IMR-90 (cell line): Measurements from ENCODE around the gene OAS1. TPM values are rescaled to one million over a fixed set of nuclear protein-coding genes. Genes with fewer than 3 reads are reported as not detected.

Experiments used
- ATAC-seq: fragments of 200-7000 bp; cut with Tn5 transposase; 2 replicates; pipeline ENCODE4 v1.9.1; 2020; ENCODE audit warnings: low read depth, mild to moderate bottlenecking, moderate library complexity
- BruUV-seq: library from RNA; stranded (reverse); fragments of 400-500 nt; replicated peaks from 2 replicates; lab custom pipeline; 2021; lab: Mats Ljungman, UMichigan
- CTCF ChIA-PET: fragments of 300-600 bp; formaldehyde crosslinking; extraction: SDS; loops from one replicate; lab custom pipeline; 2021; ENCODE audit warnings: antibody characterized with exemption; lab: Yijun Ruan, JAX
- POLR2A ChIA-PET: fragments of 300-600 bp; sonication (Branson Sonifier 250); formaldehyde crosslinking; loops from one replicate; lab custom pipeline; 2022; ENCODE audit warnings: antibody characterized with exemption; ENCODE audit not compliant: unreplicated experiment; lab: Charles Lee
- DNase-seq: peaks from one replicate; pipeline ENCODE4 v3.0.0; 2013
- H2AFZ ChIP-seq: replicated peaks from 2 replicates; pipeline ENCODE3; 2013; ENCODE audit warnings: low read length, mild to moderate bottlenecking; ENCODE audit not compliant: poor library complexity
- H2AK5ac ChIP-seq: 2 replicates; pipeline ENCODE4 v1.6.1; 2013; ENCODE audit warnings: low read depth, low read length, inconsistent platforms
- H2AK9ac ChIP-seq: replicated peaks from 2 replicates; pipeline ENCODE3; 2013; ENCODE audit warnings: mild to moderate bottlenecking, low read depth, low read length, moderate library complexity; ENCODE audit not compliant: poor library complexity
- H2BK120ac ChIP-seq: 2 replicates; pipeline ENCODE4 v1.6.1; 2013; ENCODE audit warnings: low read depth, low read length, inconsistent platforms
- H2BK15ac ChIP-seq: 3 replicates; pipeline ENCODE4 v1.6.1; 2013; ENCODE audit warnings: low read depth, low read length, inconsistent platforms
- H2BK20ac ChIP-seq: 2 replicates; pipeline ENCODE4 v1.6.1; 2013; ENCODE audit warnings: low read depth, mild to moderate bottlenecking, inconsistent platforms, low read length, moderate library complexity
- H2BK5ac ChIP-seq: 2 replicates; pipeline ENCODE4 v1.6.1; 2013; ENCODE audit warnings: mild to moderate bottlenecking, low read depth, low read length, inconsistent platforms; ENCODE audit not compliant: poor library complexity, severe bottlenecking
- H3K14ac ChIP-seq: replicated peaks from 2 replicates; pipeline ENCODE4 v1.6.1; 2013; ENCODE audit warnings: low read depth, low read length, inconsistent platforms
- H3K18ac ChIP-seq: 2 replicates; pipeline ENCODE4 v1.6.1; 2013; ENCODE audit warnings: low read depth, low read length, control low read depth
- H3K23ac ChIP-seq: 2 replicates; pipeline ENCODE4 v1.6.1; 2013; ENCODE audit warnings: low read depth, low read length, inconsistent platforms
- H3K27ac ChIP-seq: 2 replicates; pipeline ENCODE4 v1.5.1; 2013; ENCODE audit warnings: mild to moderate bottlenecking, control low read depth, low read length; ENCODE audit not compliant: insufficient read depth
- H3K27me3 ChIP-seq: 2 replicates; pipeline ENCODE4 v1.6.1; 2013; ENCODE audit warnings: low read length; ENCODE audit not compliant: control insufficient read depth, insufficient read depth
- H3K36me3 ChIP-seq: 2 replicates; pipeline ENCODE4 v1.6.1; 2013; ENCODE audit warnings: low read length, mixed read lengths; ENCODE audit not compliant: control insufficient read depth, insufficient read depth
- H3K4ac ChIP-seq: 2 replicates; pipeline ENCODE4 v1.6.1; 2013; ENCODE audit warnings: low read depth, low read length, inconsistent platforms
- H3K4me1 ChIP-seq: 2 replicates; pipeline ENCODE4 v1.6.1; 2013; ENCODE audit warnings: low read length, mixed read lengths; ENCODE audit not compliant: control insufficient read depth, insufficient read depth
- H3K4me2 ChIP-seq: 2 replicates; pipeline ENCODE4 v1.6.1; 2013; ENCODE audit warnings: low read depth, mild to moderate bottlenecking, control low read depth, low read length, moderate library complexity
- H3K4me3 ChIP-seq: 2 replicates; pipeline ENCODE4 v1.5.1; 2013; ENCODE audit warnings: low read depth, mild to moderate bottlenecking, control low read depth, low read length, moderate library complexity; ENCODE audit not compliant: insufficient read depth
- H3K56ac ChIP-seq: 2 replicates; pipeline ENCODE4 v1.6.1; 2013; ENCODE audit warnings: low read length, inconsistent platforms; ENCODE audit not compliant: insufficient read depth; ENCODE audit errors: extremely low read depth
- H3K79me1 ChIP-seq, 2 experiments: 2 replicates each; pipeline ENCODE4 v1.6.1; 2013; ENCODE audit warnings: low read length in 2 of 2, inconsistent platforms in 1 of 2, low read depth in 1 of 2
- H3K9ac ChIP-seq: 2 replicates; pipeline ENCODE4 v1.6.1; 2013; ENCODE audit warnings: low read depth, low read length, control low read depth
- H3K9me1 ChIP-seq: 2 replicates; pipeline ENCODE4 v1.6.1; 2013; ENCODE audit warnings: low read length, inconsistent platforms; ENCODE audit not compliant: insufficient read depth
- H3K9me3 ChIP-seq: 2 replicates; pipeline ENCODE4 v1.6.1; 2013; ENCODE audit warnings: low read length; ENCODE audit not compliant: control insufficient read depth, insufficient read depth
- H4K20me1 ChIP-seq: 2 replicates; pipeline ENCODE4 v1.6.1; 2013; ENCODE audit warnings: low read length, inconsistent platforms; ENCODE audit not compliant: insufficient read depth
- H4K5ac ChIP-seq: 2 replicates; pipeline ENCODE4 v1.6.1; 2013; ENCODE audit warnings: mild to moderate bottlenecking, low read depth, low read length, control low read depth
- H4K8ac ChIP-seq, 2 experiments: 2 replicates each; pipeline ENCODE4 v1.6.1; 2013; ENCODE audit warnings: low read depth in 2 of 2, low read length in 2 of 2, control low read depth in 1 of 2, inconsistent platforms in 1 of 2
- H4K91ac ChIP-seq: 2 replicates; pipeline ENCODE4 v1.6.1; 2013; ENCODE audit warnings: low read depth, low read length, inconsistent platforms; ENCODE audit not compliant: insufficient read depth
- BHLHE40 ChIP-seq: fragments of 150-350 bp; IDR thresholded peaks from 2 replicates; pipeline ENCODE4 v1.6.1; 2016; ENCODE audit warnings: mild to moderate bottlenecking, low read depth, low read length
- MAFK ChIP-seq: IDR thresholded peaks from 2 replicates; pipeline ENCODE4 v1.6.1; 2012; ENCODE audit warnings: low read depth, low read length, improper control_type of control experiment
- WGBS, 2 experiments: methylation state at CpG; one replicate each; pipeline versions ENCODE4 v1.1.5 to v1.1.7; 2013; ENCODE audit warnings: missing lambda C conversion rate in 2 of 2; ENCODE audit not compliant: insufficient read length in 1 of 2; ENCODE audit errors: extremely low coverage in 2 of 2; 5-methylcytosine and 5-hydroxymethylcytosine counted together
- dilution Hi-C: fragments of 300-500 bp; cut with HindIII; formaldehyde crosslinking; loops from one replicate; pipeline ENCODE4 v1.14.3; 2018; ENCODE audit warnings: low sequenced_read_pairs; ENCODE audit not compliant: unreplicated experiment
- in situ Hi-C: fragments of 300-500 bp; cut with MboI; formaldehyde crosslinking; loops from 3 replicates; pipeline ENCODE4 v1.14.3; 2019; ENCODE audit warnings: low sequenced_read_pairs, inconsistent platforms, mixed read lengths
- intact Hi-C: fragments of 100-400 bp; cut with micrococcal nuclease; formaldehyde crosslinking; loops from 2 replicates; pipeline ENCODE4 v1.10.0; 2022
- polyA plus RNA-seq, 3 experiments: library from polyadenylated mRNA; depleted of rRNA; stranded (reverse); fragments of >200 nt; gene quantifications; 2 replicates each; pipeline ENCODE4 v1.2.3, GENCODE V29; 2012; ENCODE audit warnings: low replicate concordance in 1 of 3
- total RNA-seq: library from RNA; depleted of rRNA; stranded (reverse); fragments of >200 nt; gene quantifications from 2 replicates; pipeline ENCODE4 v1.2.3, GENCODE V29; 2012

Gene OAS1
- total and polyA plus RNA-seq, 2 of the 4 experiments (the other 2 are of a cell fraction): not detected

GRCh38 chr12:112927925-112928324 lies 21.2 kb downstream of the OAS1 start:
- Histone ChIP-seq H2AK5ac (no peak overlapping the region), H3K56ac (no peak overlapping the region), H4K20me1 (no peaks in the 10 kb centered on the region), H2BK120ac (no peak overlapping the region), H3K36me3 (no peaks in the 10 kb centered on the region), H2BK20ac (no peak overlapping the region), H3K4me3 (no peak overlapping the region), H3K9ac (no peak overlapping the region), H3K9me1 (no peaks in the 10 kb centered on the region), H3K79me1 (no peaks in the 10 kb centered on the region), H2AFZ (no peak overlapping the region), H3K23ac (no peak overlapping the region), H3K9me3 (no peaks in the 10 kb centered on the region), H3K4me2 (no peak overlapping the region), H4K8ac (no peak overlapping the region), H3K14ac (no peak overlapping the region), H2BK5ac (no peak overlapping the region), H4K91ac (no peak overlapping the region), H3K18ac (no peak overlapping the region), H3K4ac (no peak overlapping the region), H3K4me1 (no peaks in the 10 kb centered on the region), H3K27ac (no peak overlapping the region), H3K27me3 (no peaks in the 10 kb centered on the region), H2BK15ac (no peak overlapping the region), H2AK9ac (no peak overlapping the region), H4K5ac (no peak overlapping the region)
- BruUV-seq: no TSS peak
- TF ChIP-seq BHLHE40 (no peak), MAFK (peak; percentile 38; the same call in 1 of the 2 replicates)
- DNase-seq: no peak
- ChIA-PET CTCF (no interaction called here), POLR2A (no interaction called here)
- ATAC-seq: no peak
- dilution Hi-C loops: no loop called here
- intact Hi-C loops: no loop called here
- in situ Hi-C loops: no loop called here
- WGBS, 2 experiments: no CpG with 5 or more reads among the region's 2 CpGs
